HL-60/S4 treated with phorbol 12-myristate 13-acetate at 8.2 ng/mL for 4 days and 3 days (cell line): Measurements from ENCODE around the gene AP1M1.

Experiments
- in situ Hi-C: fragments of 300-500 bp; cut with MboI; formaldehyde crosslinking; loops from 2 replicates; pipeline ENCODE4 v1.15.0; 2022; ENCODE audit warnings: low sequenced_read_pairs

Gene AP1M1

GRCh38 chr19:16289594-16289993, 91.9 kb downstream of the AP1M1 start:
- in situ Hi-C loops, result no loop called here

- in situ Hi-C loops, result no loop called here
These were observed 93.0 kb downstream of the AP1M1 start for GRCh38 chr19:16290692-16291091.

GRCh38 chr19:16293118-16294091, 95.7 kb downstream of the AP1M1 start:
- in situ Hi-C loops, result no loop called here

- in situ Hi-C loops, result no loop called here
These were observed 97.3 kb downstream of the AP1M1 start for GRCh38 chr19:16295057-16295456.
